Liver (tissue), 9 donors: ENCODE measurements around the gene STARD3NL. TPM values are rescaled to one million over a fixed set of nuclear protein-coding genes. Genes with fewer than 3 reads are reported as not detected.
"Not testable (repeated sequence)": the region's sequence is repeated elsewhere in the genome, so short reads cannot be mapped to it uniquely, and the experiment has no call there.

Source experiments
- DNase-seq: peaks from one replicate; pipeline ENCODE4 v3.0.0-alpha.2; 2017; ENCODE audit warnings: low spot score
- H3K27ac ChIP-seq, 2 donors: one replicate each; pipeline ENCODE4 v1.7.0; 2013; ENCODE audit warnings: inconsistent platforms in 2 of 2, low read length in 2 of 2, control low read depth in 1 of 2, low read depth in 1 of 2, mild to moderate bottlenecking in 1 of 2
- H3K27me3 ChIP-seq, 4 donors: one replicate each; pipeline versions ENCODE4 v1.6.1 to v1.7.0; 2013; ENCODE audit warnings: low read length in 3 of 4, inconsistent platforms in 1 of 4, mild to moderate bottlenecking in 1 of 4, moderate library complexity in 1 of 4; ENCODE audit not compliant: control insufficient read depth in 4 of 4, insufficient read depth in 4 of 4
- H3K36me3 ChIP-seq, 4 donors: one replicate each; pipeline versions ENCODE4 v1.6.1 to v1.7.0; 2013; ENCODE audit warnings: low read length in 3 of 4, mild to moderate bottlenecking in 3 of 4, low read depth in 1 of 4, moderate library complexity in 1 of 4; ENCODE audit not compliant: control insufficient read depth in 4 of 4, insufficient read depth in 3 of 4
- H3K4me1 ChIP-seq, 4 donors: one replicate each; pipeline versions ENCODE4 v1.6.1 to v1.7.0; 2013; ENCODE audit warnings: low read length in 3 of 4, mild to moderate bottlenecking in 3 of 4, moderate library complexity in 1 of 4; ENCODE audit not compliant: control insufficient read depth in 4 of 4, insufficient read depth in 4 of 4
- H3K4me3 ChIP-seq, 3 donors: one replicate each; pipeline versions ENCODE4 v1.6.1 to v1.7.0; 2013; ENCODE audit warnings: low read length in 3 of 3, control low read depth in 1 of 3, low read depth in 1 of 3, mild to moderate bottlenecking in 1 of 3
- H3K9ac ChIP-seq, 2 donors: one replicate each; pipeline ENCODE4 v1.7.0; 2013; ENCODE audit warnings: low read length in 2 of 2, mild to moderate bottlenecking in 2 of 2, moderate library complexity in 2 of 2, control low read depth in 1 of 2, low read depth in 1 of 2
- H3K9me3 ChIP-seq, 4 donors: one replicate each; pipeline versions ENCODE4 v1.6.1 to v1.7.0; 2013; ENCODE audit warnings: low read length in 3 of 4; ENCODE audit not compliant: control insufficient read depth in 4 of 4
- ATF3 ChIP-seq: IDR thresholded peaks from 2 replicates; pipeline ENCODE4 v1.6.1; 2016; ENCODE audit warnings: antibody characterized with exemption
- EGR1 ChIP-seq, 2 donors: IDR thresholded peaks; 2 replicates each; pipeline ENCODE4 v1.6.1; 2016 to 2018; ENCODE audit warnings: antibody characterized with exemption in 2 of 2, low read depth in 2 of 2
- FOXA1 ChIP-seq: IDR thresholded peaks from 2 replicates; pipeline ENCODE4 v1.6.1; 2016; ENCODE audit warnings: antibody characterized with exemption
- FOXA2 ChIP-seq: IDR thresholded peaks from 2 replicates; pipeline ENCODE4 v1.6.1; 2016; ENCODE audit warnings: antibody characterized with exemption
- GABPA ChIP-seq, 2 donors: IDR thresholded peaks in 1 of 2; conservative IDR thresholded peaks in 1 of 2; 2 replicates each; pipeline ENCODE4 v1.6.1; 2016; ENCODE audit warnings: antibody characterized with exemption in 2 of 2, mild to moderate bottlenecking in 1 of 2, moderate library complexity in 1 of 2
- HNF4A ChIP-seq, 2 donors: conservative IDR thresholded peaks; 2 replicates each; pipeline ENCODE4 v1.6.1; 2016; ENCODE audit warnings: antibody characterized with exemption in 2 of 2, mild to moderate bottlenecking in 2 of 2
- HNF4G ChIP-seq: IDR thresholded peaks from 2 replicates; pipeline ENCODE4 v1.6.1; 2016; ENCODE audit warnings: antibody characterized with exemption
- JUND ChIP-seq, 2 donors: IDR thresholded peaks; 2 replicates each; pipeline ENCODE4 v1.6.1; 2016; ENCODE audit warnings: antibody characterized with exemption in 2 of 2
- NR2F2 ChIP-seq: IDR thresholded peaks from 2 replicates; pipeline ENCODE4 v1.6.1; 2016; ENCODE audit warnings: antibody characterized with exemption
- RAD21 ChIP-seq, 2 donors: IDR thresholded peaks; 2 replicates each; pipeline ENCODE4 v1.6.1; 2016; ENCODE audit warnings: antibody characterized with exemption in 2 of 2, mild to moderate bottlenecking in 2 of 2
- REST ChIP-seq: IDR thresholded peaks from 2 replicates; pipeline ENCODE4 v1.6.1; 2016; ENCODE audit warnings: antibody characterized with exemption, mild to moderate bottlenecking
- RXRA ChIP-seq, 2 donors: IDR thresholded peaks; 2 replicates each; pipeline ENCODE4 v1.6.1; 2017 to 2018; ENCODE audit warnings: antibody characterized with exemption in 2 of 2, mild to moderate bottlenecking in 1 of 2
- SP1 ChIP-seq: IDR thresholded peaks from 2 replicates; pipeline ENCODE4 v1.6.1; 2018; ENCODE audit warnings: antibody characterized with exemption, mild to moderate bottlenecking
- TAF1 ChIP-seq: conservative IDR thresholded peaks from 2 replicates; pipeline ENCODE4 v1.6.1; 2016; ENCODE audit warnings: antibody characterized with exemption, mild to moderate bottlenecking
- YY1 ChIP-seq: IDR thresholded peaks from 2 replicates; pipeline ENCODE4 v1.6.1; 2016; ENCODE audit warnings: antibody characterized with exemption, mild to moderate bottlenecking
- ZBTB33 ChIP-seq: IDR thresholded peaks from 2 replicates; pipeline ENCODE4 v1.6.1; 2016; ENCODE audit warnings: antibody characterized with exemption
- WGBS: extraction: QIAGEN DNeasy Blood & Tissue Kit; methylation state at CpG from one replicate; pipeline ENCODE4 v1.1.7; 2013; 5-methylcytosine and 5-hydroxymethylcytosine counted together
- polyA plus RNA-seq, 2 donors: library from polyadenylated mRNA; stranded (reverse) in 1 of 2; unstranded in 1 of 2; fragments of 200-250 nt in 1 of 2; fragments of >200 nt in 1 of 2; fragmentation: Nextera tagmentation in 1 of 2; extraction: Ambion mirVana in 1 of 2; gene quantifications; one replicate each; pipeline versions ENCODE4 v1.2.1 to v1.2.3, GENCODE V29; 2013 to 2015
- total RNA-seq, 2 donors: library from RNA; depleted of rRNA; stranded (reverse); fragments of >200 nt; gene quantifications; one replicate each; pipeline ENCODE4 v1.2.3, GENCODE V29; 2014
- TF ChIP-seq, protein P1 (sequence below): fragments of 150-350 bp; IDR thresholded peaks from 2 replicates; pipeline ENCODE4 v1.5.1; 2017; ENCODE audit warnings: improper control_type of control experiment, low read depth, low read length; ENCODE audit not compliant: missing input control
- TF ChIP-seq, protein P2 (sequence below): IDR thresholded peaks from 2 replicates; pipeline ENCODE4 v1.6.1; 2016; ENCODE audit warnings: antibody characterized with exemption
- donor health status: healthy.
- donor health status: healthy.
- donor health status: healthy.
- donor health status: healthy.
- donor health status: healthy.

STARD3NL gene
- total and polyA plus RNA-seq, 4 donors = 9.1 to 25.1 (median 10.2) TPM

DNA sequence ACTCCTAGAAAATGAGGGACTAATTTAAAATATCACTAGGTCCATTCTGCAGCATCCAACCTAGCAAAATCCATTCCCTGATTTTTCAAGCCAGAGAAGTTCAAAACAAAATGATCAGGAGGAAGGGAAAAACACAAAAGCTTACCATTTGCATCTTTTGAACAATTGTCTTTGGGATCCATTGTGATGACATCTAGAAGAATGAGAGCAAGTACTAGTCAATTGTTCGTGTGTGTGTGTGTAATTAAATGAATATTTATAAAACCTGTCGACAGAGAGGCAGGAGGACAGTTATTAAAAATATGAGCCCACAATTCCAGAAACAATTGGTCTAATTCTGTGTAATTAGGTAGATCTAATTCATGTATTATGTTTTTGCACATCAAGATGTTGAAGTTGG, 84.0 kb downstream of the STARD3NL start:
- not testable (repeated sequence) for H3K9me3 ChIP-seq, DNase-seq, H3K27ac ChIP-seq, H3K27me3 ChIP-seq, H3K4me3 ChIP-seq, H3K4me1 ChIP-seq, H3K36me3 ChIP-seq, H3K9ac ChIP-seq
- 71% methylated on average over 2 of the region's 2 CpGs for WGBS

- no peak overlapping the region for H3K27ac ChIP-seq
- no peak overlapping the region for H3K9ac ChIP-seq
- DNase-seq = no peak
Observed at GRCh38 chr7:38262545-38262944, 84.5 kb downstream of the STARD3NL start.

GRCh38 chr7:38263274-38263673, 85.2 kb downstream of the STARD3NL start:
- not testable (repeated sequence) for H3K9me3 ChIP-seq, H3K4me1 ChIP-seq, H3K4me3 ChIP-seq, H3K27ac ChIP-seq, H3K36me3 ChIP-seq, H3K9ac ChIP-seq, H3K27me3 ChIP-seq, DNase-seq
- WGBS = 71% methylated on average over 1 of the region's 1 CpG

More at GRCh38 chr7:38262545-38262944, 84.5 kb downstream of the STARD3NL start:
- WGBS = 75% methylated on average over 5 of the region's 5 CpGs
- no peaks in the 10 kb centered on the region for H3K4me1 ChIP-seq
- H3K36me3 ChIP-seq = no peaks in the 10 kb centered on the region
- no peak overlapping the region for H3K4me3 ChIP-seq
- no peaks in the 10 kb centered on the region for H3K27me3 ChIP-seq
- H3K9me3 ChIP-seq = no peaks in the 10 kb centered on the region
- TF ChIP-seq SP1 = no peak
- TF ChIP-seq FOXA2 = no peak
- TF ChIP-seq YY1 = no peak
- no peak for TF ChIP-seq HNF4A (conservative IDR thresholded peaks at IDR 0.05)
- no peak for TF ChIP-seq GABPA (IDR thresholded peaks at IDR 0.05 in 1 of 2, conservative IDR thresholded peaks at IDR 0.05 in 1 of 2)
- TF ChIP-seq RAD21 (IDR thresholded peaks at IDR 0.05) = no peak
- no peak for TF ChIP-seq FOXA1
- no peak for TF ChIP-seq RXRA (IDR thresholded peaks at IDR 0.05)
- no peak for TF ChIP-seq REST
- TF ChIP-seq ZBTB33 = no peak
- no peak for TF ChIP-seq NR2F2
- no peak for TF ChIP-seq TAF1
- TF ChIP-seq, protein P1, sequence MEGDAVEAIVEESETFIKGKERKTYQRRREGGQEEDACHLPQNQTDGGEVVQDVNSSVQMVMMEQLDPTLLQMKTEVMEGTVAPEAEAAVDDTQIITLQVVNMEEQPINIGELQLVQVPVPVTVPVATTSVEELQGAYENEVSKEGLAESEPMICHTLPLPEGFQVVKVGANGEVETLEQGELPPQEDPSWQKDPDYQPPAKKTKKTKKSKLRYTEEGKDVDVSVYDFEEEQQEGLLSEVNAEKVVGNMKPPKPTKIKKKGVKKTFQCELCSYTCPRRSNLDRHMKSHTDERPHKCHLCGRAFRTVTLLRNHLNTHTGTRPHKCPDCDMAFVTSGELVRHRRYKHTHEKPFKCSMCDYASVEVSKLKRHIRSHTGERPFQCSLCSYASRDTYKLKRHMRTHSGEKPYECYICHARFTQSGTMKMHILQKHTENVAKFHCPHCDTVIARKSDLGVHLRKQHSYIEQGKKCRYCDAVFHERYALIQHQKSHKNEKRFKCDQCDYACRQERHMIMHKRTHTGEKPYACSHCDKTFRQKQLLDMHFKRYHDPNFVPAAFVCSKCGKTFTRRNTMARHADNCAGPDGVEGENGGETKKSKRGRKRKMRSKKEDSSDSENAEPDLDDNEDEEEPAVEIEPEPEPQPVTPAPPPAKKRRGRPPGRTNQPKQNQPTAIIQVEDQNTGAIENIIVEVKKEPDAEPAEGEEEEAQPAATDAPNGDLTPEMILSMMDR = no peak
- no peak for TF ChIP-seq ATF3
- no peak for TF ChIP-seq HNF4G
- TF ChIP-seq, protein P2, sequence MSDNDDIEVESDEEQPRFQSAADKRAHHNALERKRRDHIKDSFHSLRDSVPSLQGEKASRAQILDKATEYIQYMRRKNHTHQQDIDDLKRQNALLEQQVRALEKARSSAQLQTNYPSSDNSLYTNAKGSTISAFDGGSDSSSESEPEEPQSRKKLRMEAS = no peak
- TF ChIP-seq JUND (IDR thresholded peaks at IDR 0.05) = no peak
- no peak for TF ChIP-seq EGR1 (IDR thresholded peaks at IDR 0.05; ENCODE audit: low read depth in 2 of 2)

GRCh38 chr7:38264602-38265001, 86.6 kb downstream of the STARD3NL start:
- not testable (repeated sequence) for H3K27me3 ChIP-seq, H3K4me3 ChIP-seq, H3K9me3 ChIP-seq, H3K27ac ChIP-seq, DNase-seq, H3K36me3 ChIP-seq, H3K4me1 ChIP-seq, H3K9ac ChIP-seq
- WGBS = 16% methylated on average over 1 of the region's 1 CpG
